Mammary epithelial cell (primary cell): ENCODE results near the gene GNAZ.

Experiments used
- EZH2 ChIP-seq: IDR thresholded peaks from 2 replicates; pipeline ENCODE4 v1.6.1; 2012; ENCODE audit warnings: low read length, inconsistent platforms, borderline replicate concordance
- TF ChIP-seq, protein P1 (sequence below), 2 donors: IDR thresholded peaks in 1 of 2; conservative IDR thresholded peaks in 1 of 2; 2 replicates each; pipeline ENCODE4 v1.5.1; 2011 to 2012; ENCODE audit warnings: inconsistent platforms in 2 of 2, low read length in 2 of 2, mild to moderate bottlenecking in 2 of 2, control low read depth in 1 of 2, low read depth in 1 of 2; ENCODE audit not compliant: insufficient read depth in 1 of 2; ENCODE audit errors: extremely low read depth in 1 of 2

DNA sequence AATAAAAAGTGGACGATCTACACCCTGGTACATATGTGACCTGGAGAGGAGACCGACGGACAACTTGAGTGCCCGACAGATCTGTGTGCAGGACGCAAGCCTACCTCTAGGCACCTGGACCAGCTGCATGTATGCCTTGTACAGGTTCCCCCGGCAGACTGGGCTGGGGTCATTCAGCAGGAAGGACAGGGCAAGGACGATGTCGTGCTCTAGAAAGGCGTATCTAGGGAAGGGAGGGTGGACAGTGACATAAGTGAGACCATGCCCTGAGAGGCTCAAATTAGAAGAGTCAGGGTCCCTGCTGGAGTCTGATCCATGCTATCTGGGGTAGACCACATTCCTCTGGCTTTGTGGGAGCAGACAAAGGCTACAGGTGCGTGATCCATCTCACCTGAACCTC is 63.6 kb downstream of the GNAZ start:
- TF ChIP-seq, protein P1, sequence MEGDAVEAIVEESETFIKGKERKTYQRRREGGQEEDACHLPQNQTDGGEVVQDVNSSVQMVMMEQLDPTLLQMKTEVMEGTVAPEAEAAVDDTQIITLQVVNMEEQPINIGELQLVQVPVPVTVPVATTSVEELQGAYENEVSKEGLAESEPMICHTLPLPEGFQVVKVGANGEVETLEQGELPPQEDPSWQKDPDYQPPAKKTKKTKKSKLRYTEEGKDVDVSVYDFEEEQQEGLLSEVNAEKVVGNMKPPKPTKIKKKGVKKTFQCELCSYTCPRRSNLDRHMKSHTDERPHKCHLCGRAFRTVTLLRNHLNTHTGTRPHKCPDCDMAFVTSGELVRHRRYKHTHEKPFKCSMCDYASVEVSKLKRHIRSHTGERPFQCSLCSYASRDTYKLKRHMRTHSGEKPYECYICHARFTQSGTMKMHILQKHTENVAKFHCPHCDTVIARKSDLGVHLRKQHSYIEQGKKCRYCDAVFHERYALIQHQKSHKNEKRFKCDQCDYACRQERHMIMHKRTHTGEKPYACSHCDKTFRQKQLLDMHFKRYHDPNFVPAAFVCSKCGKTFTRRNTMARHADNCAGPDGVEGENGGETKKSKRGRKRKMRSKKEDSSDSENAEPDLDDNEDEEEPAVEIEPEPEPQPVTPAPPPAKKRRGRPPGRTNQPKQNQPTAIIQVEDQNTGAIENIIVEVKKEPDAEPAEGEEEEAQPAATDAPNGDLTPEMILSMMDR (conservative IDR thresholded peaks at IDR 0.05 in 1 of 2, IDR thresholded peaks at IDR 0.05 in 1 of 2; ENCODE audit: extremely low read depth in 1 of 2, insufficient read depth in 1 of 2, low read depth in 1 of 2, low read length in 2 of 2) = no peak
- no peak for TF ChIP-seq EZH2
